Measurements from ENCODE around the gene TTLL4. TPM values are rescaled to one million over a fixed set of nuclear protein-coding genes. Genes with fewer than 3 reads are reported as not detected.
A peak's percentile ranks its signal among the peaks of the same experiment; 100 is the strongest.

Gene TTLL4
- total and polyA plus RNA-seq, 4 donors: 18.6 to 30.5 (median 22.3) TPM

GRCh38 chr2:218755198-218755566 lies 44.5 kb downstream of the TTLL4 start:
- no peak for ATAC-seq (ENCODE audit: insufficient read depth, low FRiP score)
- WGBS, 2 donors: 91 to 94% methylated on average over 3 of the region's 3 CpGs
- H3K27ac ChIP-seq (ENCODE audit: low read depth in 1 of 2, low read length in 1 of 2): no peak overlapping the region
- no peak for DNase-seq
- H3K36me3 ChIP-seq (ENCODE audit: control insufficient read depth in 4 of 4, insufficient read depth in 4 of 4, low read length in 4 of 4): peaks cover 22 to 36% (median 26%) of the 10 kb centered on the region in 4 donors
- H3K9me3 ChIP-seq (ENCODE audit: control insufficient read depth in 4 of 4, insufficient read depth in 3 of 4, low read length in 3 of 4): no peaks in the 10 kb centered on the region
- no peak overlapping the region for H3K4me3 ChIP-seq
- H3K9ac ChIP-seq (ENCODE audit: insufficient read depth in 1 of 2, low read length in 2 of 2): no peak overlapping the region
- peaks cover 0 to 10% (median 0%) of the 10 kb centered on the region in 5 donors for H3K4me1 ChIP-seq (ENCODE audit: control insufficient read depth in 5 of 5, insufficient read depth in 5 of 5, low read length in 5 of 5)
- TF ChIP-seq CTCF (IDR thresholded peaks at IDR 0.05; ENCODE audit: control extremely low read depth, extremely low read depth): no peak
- no peaks in the 10 kb centered on the region for H3K27me3 ChIP-seq (ENCODE audit: control insufficient read depth in 3 of 3, insufficient read depth in 3 of 3, low read length in 2 of 3)

- Histone ChIP-seq H3K27ac (ENCODE audit: low read depth in 1 of 2, low read length in 1 of 2) (peak overlapping the region in 1 of 2 donors; percentile 38), H3K27me3 (ENCODE audit: control insufficient read depth in 3 of 3, insufficient read depth in 3 of 3, low read length in 2 of 3) (no peaks in the 10 kb centered on the region), H3K9ac (ENCODE audit: insufficient read depth in 1 of 2, low read length in 2 of 2) (no peak overlapping the region), H3K9me3 (ENCODE audit: control insufficient read depth in 4 of 4, insufficient read depth in 3 of 4, low read length in 3 of 4) (no peaks in the 10 kb centered on the region), H3K36me3 (ENCODE audit: control insufficient read depth in 4 of 4, insufficient read depth in 4 of 4, low read length in 4 of 4) (peaks cover 17 to 31% (median 25%) of the 10 kb centered on the region in 4 donors), H3K4me3 (no peak overlapping the region), H3K4me1 (ENCODE audit: control insufficient read depth in 5 of 5, insufficient read depth in 5 of 5, low read length in 5 of 5) (peaks cover 0 to 10% (median 0%) of the 10 kb centered on the region in 5 donors)
- ATAC-seq (ENCODE audit: insufficient read depth, low FRiP score): no peak
- WGBS, 2 donors: 86 to 93% methylated on average over 10 of the region's 10 CpGs
- DNase-seq: no peak
- TF ChIP-seq CTCF (IDR thresholded peaks at IDR 0.05; ENCODE audit: control extremely low read depth, extremely low read depth): no peak
Observed at GRCh38 chr2:218755567-218756404, 45.2 kb downstream of the TTLL4 start.

GRCh38 chr2:218756599-218757377 lies 46.2 kb downstream of the TTLL4 start:
- Histone ChIP-seq H3K9ac (ENCODE audit: insufficient read depth in 1 of 2, low read length in 2 of 2) (no peak overlapping the region), H3K27ac (ENCODE audit: low read depth in 1 of 2, low read length in 1 of 2) (no peak overlapping the region), H3K9me3 (ENCODE audit: control insufficient read depth in 4 of 4, insufficient read depth in 3 of 4, low read length in 3 of 4) (no peaks in the 10 kb centered on the region), H3K36me3 (ENCODE audit: control insufficient read depth in 4 of 4, insufficient read depth in 4 of 4, low read length in 4 of 4) (peaks cover 16 to 31% (median 22%) of the 10 kb centered on the region in 4 donors), H3K4me3 (no peak overlapping the region), H3K27me3 (ENCODE audit: control insufficient read depth in 3 of 3, insufficient read depth in 3 of 3, low read length in 2 of 3) (no peaks in the 10 kb centered on the region), H3K4me1 (ENCODE audit: control insufficient read depth in 5 of 5, insufficient read depth in 5 of 5, low read length in 5 of 5) (peaks cover 0 to 10% (median 0%) of the 10 kb centered on the region in 5 donors)
- peak in 1 of 3 donors; percentile 32 for DNase-seq
- ATAC-seq (ENCODE audit: insufficient read depth, low FRiP score): no peak
- no peak for TF ChIP-seq CTCF (IDR thresholded peaks at IDR 0.05; ENCODE audit: control extremely low read depth, extremely low read depth)
- WGBS, 2 donors: 64 to 82% methylated on average over 6 of the region's 6 CpGs
